ENCODE data around the gene CFAP46. TPM values are rescaled to one million over a fixed set of nuclear protein-coding genes. Genes with fewer than 3 reads are reported as not detected.

Gene CFAP46
- total and polyA plus RNA-seq, 2 of the 4 experiments (the other 2 are of a cell fraction) = 1.3 to 1.8 TPM

- Histone ChIP-seq H3K56ac (ENCODE audit: extremely low read depth, insufficient read depth, low read length) (no peak overlapping the region), H2BK5ac (ENCODE audit: low read depth, low read length, poor library complexity, severe bottlenecking) (no peak overlapping the region), H2BK20ac (ENCODE audit: low read depth, low read length) (no peak overlapping the region), H3K18ac (ENCODE audit: low read depth, low read length) (no peak overlapping the region), H3K9ac (ENCODE audit: low read depth, low read length) (no peak overlapping the region), H2AK5ac (ENCODE audit: low read depth, low read length) (no peak overlapping the region), H4K20me1 (ENCODE audit: insufficient read depth, low read length) (no peaks in the 10 kb centered on the region), H3K9me1 (ENCODE audit: insufficient read depth, low read length) (no peaks in the 10 kb centered on the region), H3K9me3 (ENCODE audit: control insufficient read depth, insufficient read depth, low read length) (no peaks in the 10 kb centered on the region), H3K14ac (replicated peaks; ENCODE audit: low read depth, low read length) (no peak overlapping the region), H3K4ac (ENCODE audit: low read depth, low read length) (no peak overlapping the region), H3K79me1 (ENCODE audit: low read depth in 1 of 2, low read length in 2 of 2) (no peaks in the 10 kb centered on the region), H2BK120ac (ENCODE audit: low read depth, low read length) (no peak overlapping the region), H3K36me3 (ENCODE audit: control insufficient read depth, insufficient read depth, low read length) (no peaks in the 10 kb centered on the region), H3K4me2 (ENCODE audit: low read depth, low read length) (no peak overlapping the region), H2AK9ac (replicated peaks; ENCODE audit: low read depth, low read length, poor library complexity) (no peak overlapping the region), H4K91ac (ENCODE audit: insufficient read depth, low read depth, low read length) (no peak overlapping the region), H4K5ac (ENCODE audit: low read depth, low read length) (no peak overlapping the region), H3K23ac (ENCODE audit: low read depth, low read length) (no peak overlapping the region), H2BK15ac (ENCODE audit: low read depth, low read length) (no peak overlapping the region), H3K4me1 (ENCODE audit: control insufficient read depth, insufficient read depth, low read length) (peaks cover 3% of the 10 kb centered on the region; the same call in 1 of the 2 replicates), H3K27me3 (ENCODE audit: control insufficient read depth, insufficient read depth, low read length) (peaks cover 7% of the 10 kb centered on the region), H4K8ac (ENCODE audit: low read depth in 2 of 2, low read length in 2 of 2) (no peak overlapping the region), H3K4me3 (ENCODE audit: insufficient read depth, low read depth, low read length) (no peak overlapping the region), H2AFZ (replicated peaks; ENCODE audit: low read length, poor library complexity) (no peak overlapping the region), H3K27ac (ENCODE audit: insufficient read depth, low read length) (no peak overlapping the region)
- CTCF ChIA-PET = no interaction called here
- WGBS, 2 experiments (ENCODE audit: extremely low coverage in 2 of 2, insufficient read length in 1 of 2) = 83% methylated on average over 3 of the region's 9 CpGs; no CpG with 5 or more reads in 1 of the 2 experiments
- intact Hi-C loops (cut with micrococcal nuclease) (no loop called here), in situ Hi-C loops (cut with MboI; ENCODE audit: low sequenced_read_pairs) (no loop called here), dilution Hi-C loops (cut with HindIII; ENCODE audit: low sequenced_read_pairs, unreplicated experiment) (no loop called here)
- DNase-seq (no peak), ATAC-seq (ENCODE audit: low read depth) (no peak)
- no peak for TF ChIP-seq RAD21 (IDR thresholded peaks at IDR 0.05; ENCODE audit: low read length)
- TF ChIP-seq MAZ (IDR thresholded peaks at IDR 0.05; ENCODE audit: borderline replicate concordance, low read depth, low read length) = no peak
- no peak for TF ChIP-seq RCOR1 (IDR thresholded peaks at IDR 0.05; ENCODE audit: insufficient replicate concordance, low read length)
- TF ChIP-seq USF2 (IDR thresholded peaks at IDR 0.05; ENCODE audit: low read depth, low read length) = no peak
- no peak for TF ChIP-seq ELK1 (IDR thresholded peaks at IDR 0.05; ENCODE audit: borderline replicate concordance, low read depth, low read length)
- no peak for TF ChIP-seq FOS (IDR thresholded peaks at IDR 0.05; ENCODE audit: low read depth, low read length)
- TF ChIP-seq MAFK (IDR thresholded peaks at IDR 0.05; ENCODE audit: low read depth, low read length) = no peak
- TF ChIP-seq CHD1 (IDR thresholded peaks at IDR 0.05; ENCODE audit: low read depth, low read length) = no peak
- TF ChIP-seq NFE2L2 (IDR thresholded peaks at IDR 0.05; ENCODE audit: low read depth, low read length) = no peak
- no peak for TF ChIP-seq CTCF (conservative IDR thresholded peaks at IDR 0.05; ENCODE audit: low read depth, low read length)
- no peak for TF ChIP-seq POLR2A (IDR thresholded peaks at IDR 0.05; ENCODE audit: low read depth, low read length)
- no peak for TF ChIP-seq CEBPB (IDR thresholded peaks at IDR 0.05; ENCODE audit: low read depth, low read length)
- TF ChIP-seq MXI1 (IDR thresholded peaks at IDR 0.05; ENCODE audit: borderline replicate concordance, low read depth, low read length) = no peak
- BruUV-seq (replicated peaks) = no TSS peak
- POLR2A ChIA-PET (ENCODE audit: unreplicated experiment) = no interaction called here
Measured at GRCh38 chr10:132946311-132946710, 3.9 kb upstream of the CFAP46 start.
